ENCODE results near the gene CMYA5.

The CMYA5 gene

DNA sequence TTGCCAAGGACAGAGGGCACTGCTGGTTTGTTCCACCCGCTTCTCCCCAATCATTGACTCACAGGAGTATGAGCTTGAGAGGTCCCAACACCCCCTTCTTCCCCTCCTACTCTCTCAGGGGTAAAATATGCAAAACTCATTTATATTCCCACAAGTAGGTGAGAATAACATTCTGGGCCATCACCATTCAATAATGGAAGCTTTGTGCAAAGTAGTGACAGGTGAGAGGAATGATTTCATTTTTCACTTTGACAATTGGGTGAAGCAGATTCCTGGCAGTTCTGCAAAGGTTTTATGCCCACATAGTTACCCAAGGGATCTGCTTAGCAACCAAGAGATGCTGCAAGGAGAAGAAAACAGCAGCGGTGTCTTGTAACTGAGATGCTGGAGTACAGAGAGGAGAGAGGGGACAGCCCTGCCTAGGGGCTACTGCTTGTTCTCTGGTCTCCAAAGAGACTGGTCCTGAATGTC, 137.6 kb downstream of the CMYA5 start:
- Histone ChIP-seq H3K9me2 (replicated peaks; ENCODE audit: insufficient read depth, low read length) (no peaks in the 10 kb centered on the region), H3K27ac (ENCODE audit: low read depth, low read length) (no peak overlapping the region), H3F3A (ENCODE audit: insufficient read depth) (no peaks in the 10 kb centered on the region), H4K20me1 (ENCODE audit: low read depth, low read length) (no peaks in the 10 kb centered on the region), H3K9ac (ENCODE audit: low read length) (no peak overlapping the region), H3K79me2 (ENCODE audit: insufficient read depth, low read length) (no peaks in the 10 kb centered on the region), H3K4me2 (ENCODE audit: low read depth, low read length, poor library complexity, severe bottlenecking) (no peak overlapping the region), H3K27me3 (ENCODE audit: low read length) (no peaks in the 10 kb centered on the region), H3K4me3 (ENCODE audit: insufficient read depth, low read length, poor library complexity, severe bottlenecking) (no peak overlapping the region), H2AFZ (ENCODE audit: low read depth, low read length, severe bottlenecking) (no peak overlapping the region), H3K9me3 (ENCODE audit: insufficient read depth, low read length) (no peaks in the 10 kb centered on the region), H3K36me3 (ENCODE audit: low read length) (no peaks in the 10 kb centered on the region)
- TF ChIP-seq, protein P1, sequence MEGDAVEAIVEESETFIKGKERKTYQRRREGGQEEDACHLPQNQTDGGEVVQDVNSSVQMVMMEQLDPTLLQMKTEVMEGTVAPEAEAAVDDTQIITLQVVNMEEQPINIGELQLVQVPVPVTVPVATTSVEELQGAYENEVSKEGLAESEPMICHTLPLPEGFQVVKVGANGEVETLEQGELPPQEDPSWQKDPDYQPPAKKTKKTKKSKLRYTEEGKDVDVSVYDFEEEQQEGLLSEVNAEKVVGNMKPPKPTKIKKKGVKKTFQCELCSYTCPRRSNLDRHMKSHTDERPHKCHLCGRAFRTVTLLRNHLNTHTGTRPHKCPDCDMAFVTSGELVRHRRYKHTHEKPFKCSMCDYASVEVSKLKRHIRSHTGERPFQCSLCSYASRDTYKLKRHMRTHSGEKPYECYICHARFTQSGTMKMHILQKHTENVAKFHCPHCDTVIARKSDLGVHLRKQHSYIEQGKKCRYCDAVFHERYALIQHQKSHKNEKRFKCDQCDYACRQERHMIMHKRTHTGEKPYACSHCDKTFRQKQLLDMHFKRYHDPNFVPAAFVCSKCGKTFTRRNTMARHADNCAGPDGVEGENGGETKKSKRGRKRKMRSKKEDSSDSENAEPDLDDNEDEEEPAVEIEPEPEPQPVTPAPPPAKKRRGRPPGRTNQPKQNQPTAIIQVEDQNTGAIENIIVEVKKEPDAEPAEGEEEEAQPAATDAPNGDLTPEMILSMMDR (IDR thresholded peaks at IDR 0.05; ENCODE audit: insufficient read depth, low read length, poor library complexity, severe bottlenecking) = no peak
- TF ChIP-seq EZH2phosphoT487 (conservative IDR thresholded peaks at IDR 0.05; ENCODE audit: low read length) = no peak

DNA sequence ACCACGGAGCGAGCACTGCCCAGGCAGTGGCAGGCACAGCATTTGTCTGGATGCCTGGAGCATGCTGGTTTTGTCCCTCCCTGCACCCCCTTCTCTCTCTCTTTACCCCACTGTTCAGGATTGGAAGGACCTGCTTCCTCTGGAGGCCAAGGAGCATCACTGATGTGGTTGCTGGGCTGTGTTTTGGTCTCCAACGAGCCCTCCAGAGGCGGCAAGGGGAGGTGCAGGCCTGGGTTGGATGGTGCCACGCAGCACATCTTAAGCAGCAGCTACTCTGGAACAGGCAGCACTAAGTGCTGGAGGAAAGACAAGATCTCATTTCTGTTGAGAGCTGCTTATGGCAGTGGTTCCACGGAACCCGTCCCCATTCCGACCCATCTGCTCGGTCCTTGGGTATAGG, 139.6 kb downstream of the CMYA5 start:
- no peaks in the 10 kb centered on the region for H3K9me2 ChIP-seq (replicated peaks; ENCODE audit: insufficient read depth, low read length)
- no peaks in the 10 kb centered on the region for H3K36me3 ChIP-seq (ENCODE audit: low read length)
- no peak overlapping the region for H3K27ac ChIP-seq (ENCODE audit: low read depth, low read length)
- H4K20me1 ChIP-seq (ENCODE audit: low read depth, low read length) = no peaks in the 10 kb centered on the region
- H3K9me3 ChIP-seq (ENCODE audit: insufficient read depth, low read length) = no peaks in the 10 kb centered on the region
- no peak overlapping the region for H2AFZ ChIP-seq (ENCODE audit: low read depth, low read length, severe bottlenecking)
- no peaks in the 10 kb centered on the region for H3K27me3 ChIP-seq (ENCODE audit: low read length)
- H3K4me2 ChIP-seq (ENCODE audit: low read depth, low read length, poor library complexity, severe bottlenecking) = no peak overlapping the region
- H3K9ac ChIP-seq (ENCODE audit: low read length) = no peak overlapping the region
- no peaks in the 10 kb centered on the region for H3F3A ChIP-seq (ENCODE audit: insufficient read depth)
- H3K79me2 ChIP-seq (ENCODE audit: insufficient read depth, low read length) = no peaks in the 10 kb centered on the region
- H3K4me3 ChIP-seq (ENCODE audit: insufficient read depth, low read length, poor library complexity, severe bottlenecking) = no peak overlapping the region
- TF ChIP-seq EZH2phosphoT487 (conservative IDR thresholded peaks at IDR 0.05; ENCODE audit: low read length) = no peak
- TF ChIP-seq, protein P1 (IDR thresholded peaks at IDR 0.05; ENCODE audit: insufficient read depth, low read length, poor library complexity, severe bottlenecking) = no peak

DNA sequence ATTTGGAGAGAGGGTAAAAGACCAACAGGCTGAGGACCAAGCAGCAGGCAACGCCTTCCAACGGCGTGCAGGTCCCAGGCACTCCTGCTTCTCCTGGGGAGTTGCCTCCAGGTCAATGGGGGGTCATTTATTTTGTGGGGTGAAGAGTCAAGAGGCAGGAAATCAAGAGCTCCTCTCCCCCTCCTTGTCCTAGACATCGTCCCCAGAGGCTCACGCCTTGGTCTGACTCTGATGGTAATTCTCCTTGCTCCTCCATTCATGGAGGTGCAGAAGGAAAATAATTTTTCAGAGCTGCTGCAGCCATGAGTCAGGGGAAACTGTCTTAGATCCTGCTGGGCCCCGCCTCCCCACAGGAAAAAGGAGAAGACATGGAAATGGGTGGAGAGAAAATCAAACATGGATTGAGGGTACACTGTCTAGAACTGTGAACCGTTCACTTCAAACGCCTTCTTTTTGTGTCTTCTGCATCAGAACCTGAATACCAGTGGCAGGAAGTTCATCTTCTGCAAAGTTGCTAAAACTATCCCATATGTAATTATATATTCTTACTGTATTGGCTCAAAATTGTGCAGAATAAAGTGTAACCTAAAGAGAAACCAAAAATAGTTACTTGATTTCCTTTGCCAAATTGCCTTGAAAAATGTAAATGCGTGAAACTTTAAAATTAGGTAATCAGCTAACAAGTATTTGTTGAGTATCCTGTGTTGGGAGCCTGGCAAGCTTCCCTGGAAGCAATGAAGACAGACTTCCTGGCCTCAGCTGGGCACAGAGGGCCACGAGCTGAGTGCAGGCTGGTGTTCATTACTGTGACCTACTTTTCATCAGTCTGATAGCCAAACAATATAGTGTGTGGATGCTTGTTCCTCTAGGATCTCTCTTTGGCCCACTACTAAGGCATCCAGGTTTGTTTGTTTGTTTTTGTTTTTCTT, 142.0 kb downstream of the CMYA5 start:
- H3K27me3 ChIP-seq (ENCODE audit: low read length) = no peaks in the 10 kb centered on the region
- H3K4me3 ChIP-seq (ENCODE audit: insufficient read depth, low read length, poor library complexity, severe bottlenecking) = no peak overlapping the region
- H3K36me3 ChIP-seq (ENCODE audit: low read length) = no peaks in the 10 kb centered on the region
- no peak overlapping the region for H3K9ac ChIP-seq (ENCODE audit: low read length)
- H3K27ac ChIP-seq (ENCODE audit: low read depth, low read length) = no peak overlapping the region
- no peaks in the 10 kb centered on the region for H4K20me1 ChIP-seq (ENCODE audit: low read depth, low read length)
- H3K4me2 ChIP-seq (ENCODE audit: low read depth, low read length, poor library complexity, severe bottlenecking) = no peak overlapping the region
- no peak for TF ChIP-seq EZH2phosphoT487 (conservative IDR thresholded peaks at IDR 0.05; ENCODE audit: low read length)
- TF ChIP-seq, protein P1 (IDR thresholded peaks at IDR 0.05; ENCODE audit: insufficient read depth, low read length, poor library complexity, severe bottlenecking) = no peak
- H3K9me2 ChIP-seq (replicated peaks; ENCODE audit: insufficient read depth, low read length) = no peaks in the 10 kb centered on the region
- H3K79me2 ChIP-seq (ENCODE audit: insufficient read depth, low read length) = no peaks in the 10 kb centered on the region
- H3K9me3 ChIP-seq (ENCODE audit: insufficient read depth, low read length) = no peaks in the 10 kb centered on the region
- H3F3A ChIP-seq (ENCODE audit: insufficient read depth) = no peaks in the 10 kb centered on the region
- H2AFZ ChIP-seq (ENCODE audit: low read depth, low read length, severe bottlenecking) = no peak overlapping the region

Data from SU-DHL-6 (cell line).